Activated CD8-positive, alpha-beta memory T cell treated with anti-CD3 and anti-CD28 coated beads for 36 hours (primary cell): ENCODE results near the gene VSIR. TPM values are rescaled to one million over a fixed set of nuclear protein-coding genes. Genes with fewer than 3 reads are reported as not detected.

Experiments used
- CTCF ChIA-PET: fragments of 350-600 bp; sonication (Branson Sonifier 250); formaldehyde crosslinking; loops from one replicate; lab custom pipeline; 2021; ENCODE audit warnings: antibody characterized with exemption; lab: Charles Lee
- POLR2A ChIA-PET: fragments of 350-600 bp; sonication (Branson Sonifier 250); formaldehyde crosslinking; loops from one replicate; lab custom pipeline; 2021; ENCODE audit warnings: antibody characterized with exemption; lab: Charles Lee
- total RNA-seq, 2 experiments: library from RNA; stranded (reverse); gene quantifications; one replicate each; pipeline ENCODE4 v1.2.3, GENCODE V29; 2021

VSIR gene
- total RNA-seq, 2 experiments from 2014 or later, result 52.7 to 60.8 TPM

DNA sequence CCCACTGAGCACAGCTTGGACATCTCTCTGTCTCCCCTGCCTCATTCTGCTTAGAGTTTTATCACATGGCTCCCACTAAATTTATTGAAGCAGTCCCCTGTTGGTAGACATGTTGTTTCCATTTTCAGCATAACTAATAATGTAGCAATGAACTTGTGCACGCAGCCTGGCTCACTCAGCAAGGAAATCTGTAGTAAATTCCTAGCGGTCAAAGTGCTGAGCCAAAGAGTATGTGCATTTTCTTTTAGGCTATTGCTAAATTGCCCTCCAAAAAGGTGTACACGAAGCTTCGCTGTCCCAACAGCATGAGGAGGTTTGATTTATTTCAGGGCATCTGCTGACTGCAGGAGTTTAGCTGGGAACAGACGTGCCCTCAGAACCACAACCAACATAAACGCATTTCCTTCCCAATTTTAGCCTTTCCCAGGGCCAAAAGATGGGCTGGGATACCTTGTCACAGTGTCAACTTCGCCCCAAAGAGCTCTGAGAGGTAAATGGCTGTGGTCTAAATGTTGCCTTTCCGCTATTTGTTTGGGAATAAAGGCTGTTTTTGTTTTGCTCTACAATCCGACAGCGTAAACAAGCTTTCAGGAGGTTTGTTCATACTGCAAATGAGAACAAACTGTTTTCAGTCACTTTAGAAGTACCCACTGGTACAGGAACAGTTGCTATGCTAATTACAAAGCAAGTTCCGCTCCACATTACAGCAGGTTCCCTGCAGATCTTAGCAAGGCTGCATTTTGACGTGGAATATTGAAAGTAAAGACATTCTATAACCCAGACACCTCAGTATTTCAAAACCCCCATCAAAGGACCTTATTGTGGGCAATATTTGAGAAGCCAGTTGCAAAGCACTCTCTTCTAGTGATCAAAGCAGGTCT, 16.8 kb downstream of the VSIR start:
- CTCF ChIA-PET, result interaction anchor here (0.9 to 3.0 kb wide), 8 partner anchors 8 to 43 kb away, joined by 3 to 20 read pairs (median 8); no protein-coding TSS in a partner anchor
- POLR2A ChIA-PET, result interaction anchor here (1.3 to 3.5 kb wide), 6 partner anchors 8 to 30 kb away, joined by 3 to 26 read pairs (median 8); partner anchors contain the start of gene VSIR

DNA sequence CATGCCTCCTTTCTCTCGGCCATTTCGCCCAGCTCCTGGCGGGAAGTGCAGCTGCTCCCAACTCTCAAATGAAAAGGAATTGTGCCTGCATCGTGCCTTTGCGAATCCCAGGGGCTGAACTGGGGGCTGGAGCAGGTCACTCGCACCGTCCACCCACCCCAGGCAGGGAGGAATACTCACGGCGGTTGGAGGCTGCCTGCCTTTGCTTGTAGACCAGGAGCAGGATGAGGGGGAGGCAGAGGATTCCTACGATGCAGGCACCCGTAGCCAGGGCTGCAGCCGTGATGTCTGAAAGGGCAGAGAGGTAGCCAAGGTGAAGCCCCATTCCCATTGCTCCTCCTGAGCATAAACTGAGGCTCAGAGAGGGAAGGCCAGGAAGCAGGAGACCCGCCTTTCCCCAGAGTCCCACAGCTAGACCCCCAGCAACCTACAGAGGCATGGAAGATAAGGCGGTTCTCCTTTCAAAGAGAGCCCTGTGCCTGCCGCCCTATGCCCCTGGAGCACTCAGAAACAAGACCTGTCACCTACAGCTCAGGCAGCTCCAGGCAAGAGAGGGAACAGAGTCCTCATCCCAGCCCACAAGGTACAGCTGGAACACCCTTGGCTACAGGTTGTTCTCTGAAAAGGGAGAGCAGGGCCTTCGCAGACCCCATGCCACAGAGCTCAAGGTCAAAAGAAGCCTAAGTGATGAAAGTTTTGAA, 18.0 kb downstream of the VSIR start:
- CTCF ChIA-PET, result interaction anchor here (1.9 kb wide), 1 partner anchor 17 kb away, joined by 4 read pairs; no protein-coding TSS in a partner anchor
- POLR2A ChIA-PET, result no interaction called here

DNA sequence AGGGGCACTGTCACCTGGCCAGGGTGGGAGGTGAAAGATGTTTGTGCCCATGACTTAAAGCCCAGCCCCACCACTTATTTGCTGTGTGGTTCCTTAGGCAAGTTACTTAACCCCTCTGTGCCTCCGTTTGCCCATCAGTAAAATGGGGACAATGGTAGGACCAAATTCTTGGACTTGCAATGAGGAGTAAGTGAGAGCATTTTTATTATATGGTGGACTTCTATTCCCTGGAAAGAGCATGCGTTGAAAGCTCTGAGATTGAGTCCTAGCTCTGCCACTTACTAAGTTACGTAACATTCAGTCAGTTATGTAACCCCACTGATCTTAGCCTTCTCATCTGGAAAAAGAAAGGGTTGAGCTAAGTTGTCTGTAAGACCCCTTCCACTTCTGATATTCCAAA, 18.8 kb downstream of the VSIR start:
- ChIA-PET POLR2A (no interaction called here), CTCF (interaction anchor here (1.9 kb wide), 1 partner anchor 18 kb away, joined by 4 read pairs; no protein-coding TSS in a partner anchor)

DNA sequence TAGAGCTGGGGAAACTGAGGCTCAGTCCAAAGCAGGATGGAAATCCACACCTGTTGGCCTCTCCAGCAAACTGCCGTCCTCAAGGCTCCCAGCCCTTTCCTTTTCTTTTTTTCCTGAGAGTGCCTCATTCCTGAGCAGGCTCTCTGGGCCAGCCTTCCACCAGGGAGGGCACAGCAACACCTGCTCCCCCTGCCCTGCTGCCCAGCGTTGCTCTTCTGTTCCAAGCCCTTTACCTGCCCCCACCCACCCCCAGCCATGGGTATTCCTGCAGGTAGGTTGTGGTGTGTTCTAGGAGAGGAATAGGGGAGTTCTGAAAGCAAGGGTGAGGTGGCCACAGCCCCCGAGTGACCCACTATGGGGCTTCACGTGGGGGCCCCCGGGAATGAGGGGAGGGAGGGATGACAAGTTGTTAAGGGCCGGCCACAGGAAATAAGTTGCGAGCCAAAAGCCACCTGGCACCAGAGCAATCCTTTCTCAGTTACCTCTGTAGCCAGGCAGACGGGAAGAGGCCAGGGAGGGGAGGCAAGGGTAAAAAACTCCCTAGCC, 19.3 kb downstream of the VSIR start:
- POLR2A ChIA-PET, result no interaction called here
- CTCF ChIA-PET, result no interaction called here

DNA sequence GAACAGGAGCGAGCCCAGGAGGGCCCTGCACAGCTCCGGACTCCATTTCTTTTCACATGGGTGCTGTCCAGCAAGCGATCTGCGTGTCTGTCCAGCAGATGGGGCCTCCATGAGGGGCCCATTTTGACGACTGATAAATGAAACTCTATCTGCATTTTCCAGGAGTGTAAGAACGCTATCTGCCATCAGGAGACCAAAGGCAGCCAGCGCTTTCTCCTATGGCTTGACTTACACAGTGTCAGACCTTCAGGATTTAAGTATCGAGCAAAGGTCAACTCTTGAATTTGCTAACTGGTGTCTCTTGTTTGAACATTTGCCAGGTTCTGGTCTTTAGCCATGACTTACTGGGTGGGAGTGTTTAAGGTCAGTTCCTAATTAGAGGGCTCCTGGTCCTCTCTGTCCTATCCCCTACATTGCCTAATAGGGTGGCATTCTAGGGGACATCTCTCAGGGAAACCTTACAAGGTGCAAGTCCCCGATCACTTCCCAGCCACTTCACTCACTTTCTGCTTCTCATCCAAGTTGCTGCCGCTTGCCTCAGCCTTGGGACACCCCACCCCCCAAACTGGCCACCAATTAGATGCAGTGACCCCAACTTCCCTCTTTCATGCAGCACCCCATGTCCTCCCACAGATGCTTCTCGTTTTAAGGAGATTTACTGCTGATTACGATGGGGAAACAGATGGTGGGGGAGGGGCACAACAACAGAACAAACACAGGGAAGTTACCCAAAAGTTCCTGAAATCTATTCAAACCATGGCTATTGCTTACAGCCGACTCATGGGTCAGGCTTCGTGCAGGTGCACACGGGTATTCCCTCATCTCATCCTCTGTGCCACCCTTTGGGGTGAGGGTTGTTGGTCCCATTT, 20.0 kb downstream of the VSIR start:
- POLR2A ChIA-PET, result interaction anchor here (1.1 to 1.4 kb wide), 4 partner anchors 15 to 25 kb away, joined by 3 to 4 read pairs (median 4); partner anchors contain the start of gene VSIR
- CTCF ChIA-PET, result interaction anchor here (1.0 to 1.6 kb wide), 3 partner anchors 14 to 45 kb away, joined by 3 to 5 read pairs (median 4); no protein-coding TSS in a partner anchor

DNA sequence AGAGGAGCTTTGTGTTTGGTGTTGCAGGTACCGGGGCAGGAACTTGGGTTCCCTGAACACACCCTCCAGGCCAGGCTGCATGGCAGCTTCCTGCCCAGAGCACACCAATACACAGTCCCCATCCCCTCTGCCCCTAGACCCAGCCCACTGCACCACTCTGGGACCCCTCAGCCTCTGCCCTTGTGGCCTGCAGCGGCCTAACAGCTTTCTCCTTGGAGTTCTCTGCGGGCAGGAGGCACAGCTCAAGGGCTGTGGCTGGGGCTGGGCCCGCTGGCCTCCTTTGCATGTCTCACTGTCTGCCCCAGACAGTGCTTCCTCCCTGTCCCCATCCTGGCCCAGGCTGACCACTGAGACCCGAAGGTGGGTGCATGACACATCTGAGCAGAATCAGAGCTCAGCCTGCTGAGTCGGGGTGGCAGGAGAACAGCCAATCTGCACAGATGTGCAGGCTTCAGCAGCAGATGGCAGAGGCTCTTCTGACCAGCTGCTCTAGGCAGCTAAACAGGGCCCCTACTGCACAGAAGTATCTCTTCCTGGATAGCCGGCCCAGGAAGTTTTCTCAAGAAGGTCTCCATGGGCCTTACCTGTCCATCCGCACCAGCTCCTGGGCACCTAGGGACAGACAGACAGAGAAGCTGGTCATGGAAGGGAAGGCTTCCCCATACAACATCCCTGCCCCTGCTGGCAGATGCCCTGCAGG, 20.8 kb downstream of the VSIR start:
- ChIA-PET CTCF (interaction anchor here (0.8 to 1.6 kb wide), 5 partner anchors 13 to 44 kb away, joined by 3 to 5 read pairs (median 4); partner anchors contain the start of gene VSIR), POLR2A (interaction anchor here (1.1 to 1.4 kb wide), 4 partner anchors 15 to 25 kb away, joined by 3 to 4 read pairs (median 4); partner anchors contain the start of gene VSIR)

DNA sequence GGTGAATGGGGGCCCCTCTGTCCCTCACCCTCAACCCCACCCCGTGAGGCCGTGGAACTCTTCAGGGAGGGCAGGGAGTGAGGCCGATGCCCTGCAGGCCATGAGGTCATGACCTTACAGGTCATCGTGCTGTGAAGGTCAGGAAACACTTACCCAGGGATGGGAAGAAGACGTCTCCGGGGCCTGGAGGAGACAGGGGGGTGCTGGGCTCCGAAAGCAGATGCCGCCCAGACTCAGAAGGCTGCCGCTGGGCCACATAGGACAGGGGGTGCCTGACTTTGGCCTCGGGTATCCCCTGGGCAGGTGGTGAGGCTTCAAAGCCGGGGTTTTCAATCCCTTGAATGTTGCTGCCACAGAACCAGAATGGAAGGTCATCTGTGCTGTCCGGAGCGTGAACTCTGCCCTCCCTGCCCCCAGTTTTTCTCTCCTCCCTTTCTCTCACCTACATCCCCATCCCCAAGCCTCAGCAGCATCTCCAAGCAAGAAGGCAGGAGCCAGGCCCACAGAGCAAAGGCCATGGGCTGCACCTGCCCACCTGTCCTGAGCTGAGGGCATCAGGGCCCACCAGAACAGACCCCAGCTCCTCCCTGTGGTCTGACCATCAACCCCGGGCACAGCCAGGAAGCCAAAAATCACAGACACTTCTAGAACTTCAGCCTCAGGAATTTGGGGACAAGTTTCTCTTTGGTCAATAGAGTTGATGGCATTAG, 21.6 kb downstream of the VSIR start:
- ChIA-PET POLR2A (interaction anchor here (1.2 to 1.4 kb wide), 3 partner anchors 16 to 22 kb away, joined by 3 to 4 read pairs (median 4); partner anchors contain the start of gene VSIR), CTCF (interaction anchor here (1.0 to 1.6 kb wide), 4 partner anchors 16 to 43 kb away, joined by 3 to 5 read pairs (median 4); partner anchors contain the start of gene VSIR)

DNA sequence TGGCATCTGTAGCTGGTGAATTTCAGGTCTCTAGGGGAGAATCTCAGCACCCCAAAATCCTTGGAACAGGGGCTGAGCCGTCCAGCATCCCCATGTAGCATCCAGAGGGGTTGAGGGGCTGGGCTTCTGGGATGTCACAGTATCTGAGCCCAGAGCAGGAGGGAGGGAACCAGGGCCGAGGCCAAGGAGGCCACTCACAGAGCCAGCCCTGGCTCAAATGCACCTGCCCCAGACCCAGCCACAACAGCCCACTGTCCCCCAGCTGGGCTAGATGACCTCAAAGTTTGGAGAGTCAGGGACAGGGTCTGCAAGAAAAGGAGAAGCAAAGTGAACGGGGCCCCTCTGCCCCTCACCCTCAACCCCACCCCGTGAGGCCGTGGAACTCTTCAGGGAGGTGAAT, 22.3 kb downstream of the VSIR start:
- POLR2A ChIA-PET, result no interaction called here
- CTCF ChIA-PET, result no interaction called here

DNA sequence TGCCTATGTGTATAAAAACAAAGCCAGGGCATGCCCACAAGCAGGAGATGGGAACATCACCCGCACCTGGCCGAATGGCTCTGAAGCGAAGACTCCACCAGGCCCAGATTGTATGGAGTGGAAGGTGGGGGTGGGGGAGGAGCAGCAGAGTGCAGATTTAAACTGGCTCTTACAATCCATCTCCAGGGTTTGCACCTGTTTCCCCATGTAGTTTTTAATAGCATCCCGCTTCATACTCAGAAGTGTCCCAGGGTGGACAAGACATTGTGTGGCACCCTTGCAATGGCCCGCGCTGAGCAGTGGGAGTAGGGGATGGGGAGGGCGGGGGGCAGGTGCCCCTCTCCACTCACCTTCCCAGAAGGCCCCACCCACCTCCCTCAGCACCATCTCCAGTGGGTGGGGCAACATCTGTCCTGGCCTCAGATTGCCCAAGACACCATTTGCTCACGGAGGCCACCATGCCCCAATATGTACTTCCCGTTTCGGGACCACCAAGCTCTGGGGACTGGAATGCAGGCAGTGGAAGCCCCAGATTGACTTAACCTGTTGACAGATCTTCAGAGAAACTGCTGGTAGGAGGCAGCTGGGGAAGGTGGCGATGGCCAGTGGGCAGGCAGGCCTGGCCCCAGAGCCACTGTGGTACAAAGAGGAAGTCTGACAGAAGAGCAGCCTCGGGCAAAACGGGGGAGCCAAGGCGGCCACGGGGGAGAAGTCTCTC, 23.0 kb downstream of the VSIR start:
- ChIA-PET POLR2A (no interaction called here), CTCF (no interaction called here)

DNA sequence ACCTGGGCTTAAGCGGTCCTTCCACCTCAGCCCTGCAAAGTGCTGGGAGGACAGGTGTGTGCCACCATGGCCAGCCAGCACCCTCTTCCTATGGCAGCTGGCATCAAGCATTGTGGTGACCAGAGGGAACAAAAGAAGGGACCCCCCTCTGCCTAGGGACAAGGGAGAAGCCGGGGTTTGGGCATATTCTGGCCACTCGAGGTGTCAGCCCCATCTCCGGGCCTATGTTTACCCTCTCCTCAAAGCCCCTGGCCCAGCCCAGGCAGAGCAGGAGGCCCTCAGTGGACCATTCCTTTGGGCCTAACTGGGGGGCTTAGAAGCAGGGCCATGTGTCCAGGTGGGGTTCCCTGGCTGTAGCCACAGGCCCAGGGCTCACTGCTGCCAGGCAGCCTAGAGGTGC, 23.9 kb downstream of the VSIR start:
- ChIA-PET CTCF (interaction anchor here (1.2 to 4.2 kb wide), 8 partner anchors 8 to 42 kb away, joined by 4 to 15 read pairs (median 10); partner anchors contain the start of gene VSIR), POLR2A (interaction anchor here (1.1 to 1.8 kb wide), 9 partner anchors 8 to 36 kb away, joined by 3 to 9 read pairs (median 6); partner anchors contain the start of gene VSIR)

DNA sequence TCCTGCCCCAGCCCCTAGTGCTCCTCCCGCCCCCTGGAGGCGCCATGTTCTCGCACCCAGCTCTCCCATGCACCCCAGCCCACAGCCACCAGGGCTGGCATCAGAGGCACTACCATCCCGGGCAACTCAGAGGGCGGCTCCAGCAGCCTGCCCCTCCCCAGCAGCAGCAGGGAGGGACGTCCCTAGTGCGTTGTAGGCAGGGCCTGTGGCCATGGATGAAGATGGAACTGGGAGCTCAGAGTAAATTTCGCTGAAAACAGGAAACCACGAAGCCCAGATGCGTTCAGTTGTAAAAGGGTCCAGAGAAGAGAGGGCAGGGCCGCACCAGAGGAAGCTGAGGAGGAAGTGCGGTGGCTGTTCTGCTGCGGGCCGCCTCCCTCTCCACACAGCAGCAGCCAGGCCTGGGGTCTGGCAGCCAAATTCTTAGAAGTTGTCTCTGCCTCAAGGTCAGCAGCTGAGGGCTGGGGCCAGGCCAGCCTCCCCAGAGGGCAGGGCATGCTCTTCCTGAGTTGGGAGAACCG, 24.6 kb downstream of the VSIR start:
- ChIA-PET POLR2A (interaction anchor here (0.8 to 1.8 kb wide), 11 partner anchors 9 to 36 kb away, joined by 3 to 9 read pairs (median 5); partner anchors contain the start of gene VSIR), CTCF (interaction anchor here (1.2 to 4.2 kb wide), 8 partner anchors 9 to 41 kb away, joined by 4 to 15 read pairs (median 10); partner anchors contain the start of gene VSIR)

DNA sequence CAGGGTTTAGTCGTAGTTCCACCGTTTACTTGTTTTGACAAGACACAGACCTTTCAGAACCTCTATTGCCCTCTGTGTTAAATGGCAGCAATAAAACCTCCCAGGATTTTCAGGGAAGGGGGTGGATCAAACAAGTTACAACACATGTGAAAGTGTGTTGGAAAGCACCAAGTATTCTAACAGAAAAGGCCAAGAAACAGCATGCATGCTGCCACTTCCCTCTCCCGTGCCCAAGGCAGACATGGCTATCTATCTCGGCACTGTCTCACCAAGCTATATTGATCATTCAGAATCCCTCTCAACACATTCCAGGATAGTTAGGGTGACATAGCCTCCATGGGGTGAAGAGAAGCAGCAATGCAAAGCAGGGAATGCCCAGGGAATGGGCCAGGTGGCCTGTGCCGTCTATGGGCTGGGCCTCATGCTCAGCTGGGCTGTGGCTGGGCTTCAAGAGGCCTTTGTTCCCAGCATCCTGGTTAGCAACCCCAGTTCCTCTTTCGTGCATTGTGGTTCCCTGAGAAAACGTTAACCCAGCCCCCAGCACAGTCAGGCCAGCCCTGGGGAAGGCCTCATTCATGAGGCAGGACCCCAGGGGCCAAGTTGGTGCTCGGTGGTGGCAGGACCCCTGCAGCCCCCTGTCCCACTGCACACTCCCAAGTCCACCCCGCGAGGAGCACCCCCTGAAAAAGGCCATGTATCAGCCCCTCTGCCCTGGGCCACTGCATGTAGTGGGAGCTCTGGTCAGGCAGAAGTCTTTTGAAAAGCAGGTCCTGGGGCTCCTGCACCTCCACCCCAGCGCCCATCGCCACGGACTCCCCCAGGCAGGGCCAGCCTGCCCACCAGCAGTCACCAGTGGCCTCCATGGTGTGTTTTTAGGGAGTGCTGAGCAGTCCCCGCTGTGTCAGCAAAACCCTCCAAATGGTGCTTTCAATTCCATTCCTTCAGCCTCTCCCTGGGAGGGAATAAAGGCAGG, 25.5 kb downstream of the VSIR start:
- POLR2A ChIA-PET, result interaction anchor here (0.8 to 2.9 kb wide), 12 partner anchors 10 to 35 kb away, joined by 3 to 9 read pairs (median 6); partner anchors contain the start of gene VSIR
- CTCF ChIA-PET, result interaction anchor here (0.9 to 4.2 kb wide), 11 partner anchors 8 to 51 kb away, joined by 3 to 15 read pairs (median 5); partner anchors contain the start of gene VSIR

DNA sequence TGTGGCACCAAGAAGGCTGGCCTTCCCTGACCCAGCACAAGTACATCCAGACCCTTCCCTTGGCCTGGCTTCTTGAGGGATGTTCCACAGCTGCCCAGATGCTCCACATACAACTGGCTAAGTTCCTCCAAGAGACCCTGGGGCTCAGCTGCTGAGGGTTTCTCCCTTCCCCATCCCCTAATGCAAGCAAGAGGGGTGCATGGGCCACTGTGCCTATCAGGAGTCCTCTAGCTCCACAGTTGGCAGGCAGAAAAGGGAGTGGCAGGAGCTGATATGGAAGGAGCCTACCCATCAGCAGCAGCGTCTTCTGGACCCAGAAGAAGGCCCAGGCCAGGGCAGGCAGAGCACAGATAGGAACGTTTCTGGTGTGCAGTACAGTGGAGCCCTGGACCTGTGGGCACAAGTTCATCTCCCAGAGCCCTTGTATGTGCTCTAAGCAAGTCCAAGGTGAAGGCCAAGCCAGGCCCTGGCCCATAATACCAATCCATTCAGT, 26.2 kb downstream of the VSIR start:
- ChIA-PET CTCF (interaction anchor here (0.7 to 4.2 kb wide), 8 partner anchors 9 to 50 kb away, joined by 3 to 15 read pairs (median 4); no protein-coding TSS in a partner anchor), POLR2A (interaction anchor here (2.9 kb wide), 1 partner anchor 17 kb away, joined by 6 read pairs; no protein-coding TSS in a partner anchor)
